ENCODE measurements around the gene FBN1. TPM values are rescaled to one million over a fixed set of nuclear protein-coding genes. Genes with fewer than 3 reads are reported as not detected.

The FBN1 gene
- total RNA-seq, 1 donor from 2014 or later, result 102 TPM

- intact Hi-C loops (cut with DNase I), result no loop called here
- peaks cover 36% of the 10 kb centered on the region for H3K4me1 ChIP-seq
- H3K36me3 ChIP-seq, result no peaks in the 10 kb centered on the region
- no peak overlapping the region for H3K4me3 ChIP-seq
- no peak for DNase-seq (ENCODE audit: extremely low spot score in 2 of 2)
- TF ChIP-seq POLR2A (IDR thresholded peaks at IDR 0.05) (no peak), POLR2AphosphoS5 (IDR thresholded peaks at IDR 0.05; ENCODE audit: insufficient read depth in 1 of 2, low read depth in 1 of 2) (no peak), CTCF (IDR thresholded peaks at IDR 0.05) (no peak)
- H3K9me3 ChIP-seq, result no peaks in the 10 kb centered on the region
- no peaks in the 10 kb centered on the region for H3K27me3 ChIP-seq
- peak overlapping the region; percentile 62 for H3K27ac ChIP-seq
Observed at GRCh38 chr15:48559285-48559684, 86.2 kb downstream of the FBN1 start.

GRCh38 chr15:48558226-48558625 is 87.3 kb downstream of the FBN1 start:
- no peak for DNase-seq (ENCODE audit: extremely low spot score in 2 of 2)
- H3K4me3 ChIP-seq, result no peak overlapping the region
- intact Hi-C loops (cut with DNase I), result no loop called here
- H3K27me3 ChIP-seq, result no peaks in the 10 kb centered on the region
- no peak overlapping the region for H3K27ac ChIP-seq
- no peaks in the 10 kb centered on the region for H3K9me3 ChIP-seq
- H3K36me3 ChIP-seq, result no peaks in the 10 kb centered on the region
- TF ChIP-seq POLR2A (IDR thresholded peaks at IDR 0.05) (no peak), CTCF (IDR thresholded peaks at IDR 0.05) (no peak), POLR2AphosphoS5 (IDR thresholded peaks at IDR 0.05; ENCODE audit: insufficient read depth in 1 of 2, low read depth in 1 of 2) (no peak)
- peaks cover 45% of the 10 kb centered on the region for H3K4me1 ChIP-seq

- peaks cover 45% of the 10 kb centered on the region for H3K4me1 ChIP-seq
- intact Hi-C loops (cut with DNase I), result no loop called here
- no peak overlapping the region for H3K4me3 ChIP-seq
- no peaks in the 10 kb centered on the region for H3K36me3 ChIP-seq
- no peaks in the 10 kb centered on the region for H3K27me3 ChIP-seq
- H3K9me3 ChIP-seq, result no peaks in the 10 kb centered on the region
- H3K27ac ChIP-seq, result no peak overlapping the region
- TF ChIP-seq CTCF (IDR thresholded peaks at IDR 0.05) (no peak), POLR2AphosphoS5 (IDR thresholded peaks at IDR 0.05; ENCODE audit: insufficient read depth in 1 of 2, low read depth in 1 of 2) (no peak), POLR2A (IDR thresholded peaks at IDR 0.05) (no peak)
- DNase-seq (ENCODE audit: extremely low spot score in 2 of 2), result no peak
Observed at GRCh38 chr15:48557335-48557734, 88.2 kb downstream of the FBN1 start.

- Histone ChIP-seq H3K4me1 (peaks cover 37% of the 10 kb centered on the region), H3K27ac (no peak overlapping the region)
- DNase-seq (ENCODE audit: extremely low spot score in 2 of 2), result no peak
Observed at GRCh38 chr15:48556159-48556897, 89.2 kb downstream of the FBN1 start.

More at GRCh38 chr15:48556159-48556897, 89.2 kb downstream of the FBN1 start:
- intact Hi-C loops (cut with DNase I), result no loop called here
- TF ChIP-seq POLR2A (IDR thresholded peaks at IDR 0.05), result no peak
- TF ChIP-seq POLR2AphosphoS5 (IDR thresholded peaks at IDR 0.05; ENCODE audit: insufficient read depth in 1 of 2, low read depth in 1 of 2), result no peak
- TF ChIP-seq CTCF (IDR thresholded peaks at IDR 0.05), result no peak
- Histone ChIP-seq H3K27me3 (no peaks in the 10 kb centered on the region), H3K4me3 (no peak overlapping the region), H3K36me3 (no peaks in the 10 kb centered on the region), H3K9me3 (no peaks in the 10 kb centered on the region)

Data from vagina (tissue), 2 donors.